Stimulated activated CD8-positive, alpha-beta memory T cell treated with anti-CD3 and anti-CD28 coated beads, Interleukin-2, amount 100 ng/mL, for 48 hours (primary cell): ENCODE results near the gene CCDC167.
"Not testable (repeated sequence)": the region's sequence is repeated elsewhere in the genome, so short reads cannot be mapped to it uniquely, and the experiment has no call there.

Experiments used
- DNase-seq, 2 donors: peaks; one replicate each; pipeline ENCODE4 v3.0.0-alpha.2; 2020; ENCODE audit warnings: low read depth in 2 of 2

CCDC167 gene

GRCh38 chr6:37511201-37511600, 11.5 kb upstream of the CCDC167 start:
- no peak for DNase-seq

DNA sequence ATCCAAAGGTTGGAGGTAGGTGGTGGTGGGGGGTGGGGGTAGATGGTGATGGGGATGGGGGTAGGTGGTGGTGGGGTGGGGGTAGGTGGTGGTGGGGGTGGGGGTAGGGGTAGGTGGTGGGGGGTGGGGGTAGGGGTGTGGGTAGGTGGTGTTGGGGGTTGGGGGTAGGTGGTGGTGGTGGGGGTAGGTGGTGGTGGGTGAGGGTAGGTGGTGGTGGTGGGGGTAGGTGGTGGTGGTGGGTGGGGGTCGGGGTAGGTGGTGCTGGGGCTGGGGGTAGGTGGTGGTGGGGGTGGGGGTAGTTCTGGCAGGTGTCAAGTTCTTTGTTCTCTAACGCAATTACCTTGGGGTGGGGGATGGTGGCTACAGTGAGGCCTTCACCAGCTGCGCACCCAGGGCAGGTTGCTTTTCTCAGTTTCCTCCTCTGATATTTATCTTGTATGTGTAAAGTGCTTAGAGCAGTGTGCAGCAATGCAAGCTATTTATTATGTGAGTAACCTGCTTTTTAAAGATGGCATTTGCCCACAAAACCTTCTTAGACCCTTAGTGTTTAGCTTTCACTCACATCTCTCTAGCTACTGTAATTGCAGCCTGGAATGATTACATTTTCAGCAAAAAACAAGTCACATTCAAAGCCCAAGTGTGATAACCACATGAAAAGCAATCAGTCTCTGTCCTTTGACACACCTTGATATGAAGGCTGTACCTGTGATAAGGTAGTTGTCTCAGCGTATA, 8.2 kb upstream of the CCDC167 start:
- no peak for DNase-seq

GRCh38 chr6:37507077-37507476, 7.4 kb upstream of the CCDC167 start:
- DNase-seq = no peak

DNA sequence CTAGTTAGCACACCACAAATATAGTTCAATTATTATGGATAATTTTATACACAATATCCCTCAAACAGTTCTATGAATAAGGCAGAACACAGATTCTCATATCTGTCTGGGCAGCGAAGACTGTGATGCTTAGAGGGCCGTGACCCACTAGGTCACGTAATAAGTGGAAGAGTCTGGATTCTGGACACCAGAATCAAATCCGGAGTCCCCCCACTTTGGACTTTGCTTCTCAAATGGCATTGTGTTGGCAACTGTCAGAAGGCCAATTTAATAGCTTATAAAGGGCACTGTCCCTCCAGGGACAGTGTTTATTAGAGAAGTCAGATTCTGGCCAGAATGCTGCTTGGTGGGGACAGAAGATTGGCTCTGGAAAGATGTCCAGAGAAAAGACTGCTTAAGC, 6.8 kb upstream of the CCDC167 start:
- no peak for DNase-seq

GRCh38 chr6:37504024-37504423, 4.3 kb upstream of the CCDC167 start:
- DNase-seq = no peak

DNA sequence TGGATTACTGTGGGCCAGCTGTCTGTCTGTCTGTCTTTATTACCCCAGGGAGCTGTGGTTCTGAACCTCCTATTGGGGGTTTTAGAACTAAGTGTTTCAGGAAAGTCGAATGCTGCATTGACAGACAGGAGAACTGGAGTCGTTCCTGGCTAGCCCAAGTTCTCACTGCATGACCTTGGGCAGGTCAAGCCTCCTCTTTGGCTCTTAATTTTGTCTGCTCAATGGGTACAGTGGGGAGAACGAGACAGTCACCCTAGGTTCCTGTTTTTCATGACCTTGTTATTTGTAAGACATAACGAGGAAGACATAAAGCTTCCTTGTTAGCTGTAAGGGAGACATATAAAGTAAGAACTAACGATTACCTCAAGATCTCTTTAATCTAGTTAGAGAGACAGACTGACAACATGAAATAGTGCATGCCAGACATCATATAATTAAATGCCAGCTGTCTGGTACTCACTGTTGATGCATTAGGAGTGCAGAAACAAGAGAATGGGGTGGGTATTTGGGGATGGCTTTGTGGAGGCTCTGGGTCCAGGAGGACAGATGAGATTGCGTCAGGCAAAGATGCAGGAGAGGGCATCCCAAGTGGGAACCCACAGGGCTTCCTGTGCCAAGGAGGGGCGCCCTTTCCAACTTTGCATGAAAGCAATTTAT, 3.7 kb upstream of the CCDC167 start:
- no peak for DNase-seq

GRCh38 chr6:37502703-37503291, 3.1 kb upstream of the CCDC167 start:
- no peak for DNase-seq

- no peak for DNase-seq
Measured at GRCh38 chr6:37501632-37502491, 2.2 kb upstream of the CCDC167 start.

GRCh38 chr6:37500904-37501303, 1.2 kb upstream of the CCDC167 start:
- not testable (repeated sequence) for DNase-seq

DNA sequence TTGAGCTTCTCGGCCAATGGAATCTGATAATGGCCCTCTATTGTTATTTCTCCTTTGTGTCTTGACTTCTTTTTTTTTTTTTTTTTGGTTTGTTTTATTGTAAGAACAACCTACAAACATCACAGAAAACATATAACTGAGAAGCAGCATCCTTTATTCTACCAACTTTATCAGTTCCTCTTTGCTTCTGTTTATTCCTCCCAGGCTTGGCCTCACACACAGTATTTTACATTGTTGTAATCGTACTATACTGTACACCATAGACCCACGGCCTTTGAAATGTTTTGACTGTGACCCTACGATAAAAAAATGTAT, 558 bp upstream of the CCDC167 start:
- DNase-seq = no peak

- DNase-seq = no peak
Measured at GRCh38 chr6:37496951-37497885, 2.5 kb downstream of the CCDC167 start.

DNA sequence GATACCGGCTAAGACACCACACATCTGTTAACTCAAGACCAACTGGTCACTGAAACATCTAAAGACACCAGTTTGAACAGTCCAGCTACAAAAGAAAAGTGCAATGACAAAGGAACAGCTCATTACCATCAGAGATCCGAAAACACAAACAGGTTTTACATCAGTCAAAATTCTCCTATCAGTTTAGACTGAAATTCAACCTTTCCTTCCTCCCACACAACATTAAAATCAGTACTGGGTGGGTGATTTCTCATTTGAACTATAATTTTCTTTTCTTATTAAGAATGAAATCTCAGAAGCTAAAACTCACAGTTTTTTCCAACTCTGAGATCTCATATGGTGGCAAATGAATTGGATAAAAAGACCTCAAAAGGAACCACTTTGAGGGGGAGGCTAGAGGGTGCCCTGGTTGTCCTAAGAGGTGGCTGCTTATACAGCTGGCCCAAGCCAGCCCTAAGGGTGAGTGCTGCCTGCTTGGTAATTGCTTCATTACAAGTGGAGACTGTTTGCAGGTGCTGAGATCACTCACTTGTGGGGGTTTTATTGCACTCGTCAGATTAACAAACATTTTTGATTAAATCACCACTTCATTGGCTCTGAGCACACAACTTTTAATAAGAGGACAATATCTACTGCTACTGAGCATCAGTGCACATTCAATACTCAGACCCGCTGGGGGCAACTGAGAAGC, 4.3 kb downstream of the CCDC167 start:
- no peak for DNase-seq

- no peak for DNase-seq
Measured at GRCh38 chr6:37493661-37493995, 6.1 kb downstream of the CCDC167 start.

GRCh38 chr6:37492991-37493660, 6.6 kb downstream of the CCDC167 start:
- DNase-seq = no peak

DNA sequence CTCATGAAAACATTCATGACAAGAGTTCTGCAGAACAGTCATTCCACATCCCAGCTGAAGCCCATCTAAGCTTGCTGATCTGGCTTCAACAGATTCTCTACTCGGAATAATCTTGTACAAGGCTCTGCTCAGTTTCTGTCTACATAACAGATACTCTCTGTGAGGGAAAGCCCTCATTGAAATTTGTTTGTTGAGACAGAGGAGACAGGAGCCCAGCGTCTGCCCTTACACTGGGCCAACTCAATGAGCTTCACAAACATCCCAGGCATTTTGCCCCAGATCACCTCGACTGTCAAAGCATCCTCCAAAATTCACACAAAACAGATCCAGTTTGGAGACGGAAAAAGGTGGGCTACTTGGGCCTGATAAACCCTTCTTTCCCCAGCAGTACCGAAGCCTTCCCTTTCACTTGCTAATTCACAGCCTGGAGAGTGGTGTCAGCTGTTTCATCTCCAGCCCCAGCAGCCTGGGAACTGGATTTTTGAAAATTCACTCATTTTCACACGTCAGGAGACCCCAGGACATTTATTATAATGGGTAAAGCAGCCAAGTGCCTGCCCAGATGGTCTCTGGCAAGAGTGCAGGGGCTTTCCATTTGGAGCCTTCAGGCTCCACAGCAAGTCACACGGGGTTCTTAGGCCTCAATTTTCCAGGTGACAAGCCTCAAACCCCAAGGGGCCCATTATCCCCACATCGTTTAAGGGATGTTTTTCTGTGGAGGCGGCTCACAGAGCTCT, 7.3 kb downstream of the CCDC167 start:
- DNase-seq = no peak

DNA sequence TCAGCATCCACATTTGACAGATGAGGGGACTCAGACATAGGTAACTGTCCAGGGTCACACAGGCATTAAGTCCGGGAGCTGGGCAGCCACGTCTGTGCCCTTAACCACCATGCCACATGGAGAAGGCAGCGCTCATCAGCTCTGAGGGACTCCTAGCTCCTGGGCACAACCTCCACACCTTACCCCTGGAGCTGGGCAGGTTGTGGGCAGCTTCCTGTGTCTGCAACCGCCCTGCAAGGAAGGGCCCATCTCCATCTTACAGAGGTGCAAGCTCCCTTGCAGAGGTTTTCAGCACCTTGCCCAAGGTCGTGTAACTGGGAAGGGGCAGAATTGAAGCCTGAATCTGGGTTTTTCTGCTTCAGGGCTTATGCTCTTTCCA, 7.9 kb downstream of the CCDC167 start:
- DNase-seq = no peak

DNA sequence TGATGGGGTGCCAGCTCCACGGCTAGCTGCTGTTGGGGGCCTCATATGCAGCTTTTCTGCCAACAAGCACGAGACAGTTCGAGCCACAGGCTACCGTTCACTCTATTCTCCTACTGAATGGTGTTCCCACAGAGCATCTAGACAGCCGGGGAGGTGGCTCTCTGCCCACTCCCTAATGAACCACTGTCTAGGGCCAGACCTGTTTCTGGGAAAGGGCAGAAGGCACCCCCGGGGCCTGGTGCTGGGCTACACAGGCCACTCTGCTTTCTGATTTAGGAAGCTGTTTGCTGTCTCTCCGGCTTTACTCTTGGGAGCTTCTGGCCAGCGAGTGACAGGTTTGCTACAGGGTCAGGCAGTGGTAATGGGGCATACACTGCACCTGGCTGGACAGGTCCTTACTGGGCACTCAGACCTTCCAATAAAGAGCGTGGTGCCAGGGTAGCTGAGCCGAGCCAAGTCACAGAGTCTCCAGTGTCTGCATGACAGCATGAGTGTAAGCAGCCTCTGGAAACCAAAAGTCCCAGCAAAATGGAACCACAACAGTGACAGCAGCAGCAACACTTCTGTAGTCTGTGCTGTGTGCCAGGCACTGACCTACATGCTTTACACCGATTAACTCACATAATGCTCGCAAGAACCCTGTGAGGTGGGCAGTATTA, 8.4 kb downstream of the CCDC167 start:
- no peak for DNase-seq

- DNase-seq = no peak
Measured at GRCh38 chr6:37490536-37491170, 9.0 kb downstream of the CCDC167 start.
